ENCODE results near the gene CHST9. TPM values are rescaled to one million over a fixed set of nuclear protein-coding genes. Genes with fewer than 3 reads are reported as not detected.
A peak's percentile ranks its signal among the peaks of the same experiment; 100 is the strongest.

The CHST9 gene
- total and polyA plus RNA-seq, 2 of the 13 experiments (the other 11 are each of a cell fraction or from before 2014, with no cell fraction given) = 3.2 to 9.6 TPM

- in situ Hi-C loops (cut with HindIII; ENCODE audit: extremely low pct_ligation_motif_present, low pct_unique_long_range_greater_than_20kb) = no loop called here
- no peaks in the 10 kb centered on the region for H4K20me1 ChIP-seq (ENCODE audit: insufficient read depth, low read length)
- no peak overlapping the region for H3K27ac ChIP-seq (ENCODE audit: extremely low read length, insufficient read depth, low read length)
- WGBS (ENCODE audit: low lambda C conversion rate) = 81% methylated on average over 4 of the region's 4 CpGs
- CTCF ChIA-PET (ENCODE audit: low intra/inter-chr PET ratio, low total read pairs) = no interaction called here
- no peak overlapping the region for H3K4me2 ChIP-seq (ENCODE audit: low read depth, low read length)
- H2AFZ ChIP-seq (ENCODE audit: low read length) = no peak overlapping the region
- TF ChIP-seq ZNF121 (CRISPR knock-in tag; IDR thresholded peaks at IDR 0.05) (no peak), ISL2 (CRISPR knock-in tag; IDR thresholded peaks at IDR 0.05) (no peak), ZEB1 (IDR thresholded peaks at IDR 0.05; ENCODE audit: insufficient replicate concordance, low read depth) (no peak)
- no peak overlapping the region for H3K9ac ChIP-seq (ENCODE audit: insufficient read depth, low read depth, low read length)
- DNase-seq (ENCODE audit: low spot score) (no peak), ATAC-seq (no peak), FAIRE-seq (no peak)
- H3K79me2 ChIP-seq (ENCODE audit: insufficient read depth, low read length) = no peaks in the 10 kb centered on the region
- H3K4me3 ChIP-seq (replicated peaks in 1 of 3; ENCODE audit: insufficient read depth in 1 of 3, low read depth in 2 of 3, low read length in 3 of 3) = no peak overlapping the region
- intact Hi-C loops (cut with micrococcal nuclease; ENCODE audit: unreplicated experiment) = no loop called here
- H3K27me3 ChIP-seq (ENCODE audit: control insufficient read depth in 1 of 2, insufficient read depth in 2 of 2, low read length in 2 of 2) = peaks cover 4 to 20% of the 10 kb centered on the region in 2 experiments; a peak in 4 of 5 replicates
- BruUV-seq (replicated peaks) = no TSS peak
- POLR2A ChIA-PET = no interaction called here
- H3K9me3 ChIP-seq (ENCODE audit: low read length) = no peaks in the 10 kb centered on the region
- H3K4me1 ChIP-seq (ENCODE audit: insufficient read depth, low read length) = peaks cover 7% of the 10 kb centered on the region; the same call in 1 of the 2 replicates
- no peaks in the 10 kb centered on the region for H3K36me3 ChIP-seq (replicated peaks in 1 of 2; ENCODE audit: control insufficient read depth in 1 of 2, insufficient read depth in 2 of 2, low read length in 2 of 2)
Measured at GRCh38 chr18:27185897-27186296, 789 bp upstream of the CHST9 start.

- POLR2A ChIA-PET = no interaction called here
- peak overlapping the region; percentile 21 to 43 (median 40); a peak in 4 of 6 replicates for H3K4me3 ChIP-seq (replicated peaks in 1 of 3; ENCODE audit: insufficient read depth in 1 of 3, low read depth in 2 of 3, low read length in 3 of 3)
- WGBS (ENCODE audit: low lambda C conversion rate) = under 1% methylated on average over 13 of the region's 33 CpGs
- FAIRE-seq = no peak
- H3K4me1 ChIP-seq (ENCODE audit: insufficient read depth, low read length) = peaks cover 7% of the 10 kb centered on the region; the same call in 1 of the 2 replicates
- DNase-seq (ENCODE audit: low spot score) = no peak
- BruUV-seq (replicated peaks) = no TSS peak
- peak overlapping the region; percentile 37; the same call in 1 of the 2 replicates for H3K4me2 ChIP-seq (ENCODE audit: low read depth, low read length)
- no peaks in the 10 kb centered on the region for H3K36me3 ChIP-seq (replicated peaks in 1 of 2; ENCODE audit: control insufficient read depth in 1 of 2, insufficient read depth in 2 of 2, low read length in 2 of 2)
- CTCF ChIA-PET (ENCODE audit: low intra/inter-chr PET ratio, low total read pairs) = no interaction called here
- H3K9ac ChIP-seq (ENCODE audit: insufficient read depth, low read depth, low read length) = no peak overlapping the region
- no peaks in the 10 kb centered on the region for H3K9me3 ChIP-seq (ENCODE audit: low read length)
- ATAC-seq = peak; percentile 61
- H2AFZ ChIP-seq (ENCODE audit: low read length) = no peak overlapping the region
- in situ Hi-C loops (cut with HindIII; ENCODE audit: extremely low pct_ligation_motif_present, low pct_unique_long_range_greater_than_20kb) = no loop called here
- H3K27ac ChIP-seq (ENCODE audit: extremely low read length, insufficient read depth, low read length) = no peak overlapping the region
- intact Hi-C loops (cut with micrococcal nuclease; ENCODE audit: unreplicated experiment) = no loop called here
- H3K79me2 ChIP-seq (ENCODE audit: insufficient read depth, low read length) = no peaks in the 10 kb centered on the region
- H4K20me1 ChIP-seq (ENCODE audit: insufficient read depth, low read length) = no peaks in the 10 kb centered on the region
- H3K27me3 ChIP-seq (ENCODE audit: control insufficient read depth in 1 of 2, insufficient read depth in 2 of 2, low read length in 2 of 2) = peaks cover 4 to 20% of the 10 kb centered on the region in 2 experiments; a peak in 4 of 5 replicates
- 0 out of 2 replicates have a peak, but pooled peaks have one; percentile 33 for TF ChIP-seq ZNF800 (CRISPR knock-in tag; IDR thresholded peaks at IDR 0.05)
- TF ChIP-seq ASH2L (IDR thresholded peaks at IDR 0.05; ENCODE audit: insufficient read length, low read depth, low read length) = no peak
- no peak for TF ChIP-seq ZNF33B (CRISPR knock-in tag; IDR thresholded peaks at IDR 0.05)
Measured at GRCh38 chr18:27184115-27185024, 738 bp downstream of the CHST9 start.
